ENCODE data around the gene TOM1L1. TPM values are rescaled to one million over a fixed set of nuclear protein-coding genes. Genes with fewer than 3 reads are reported as not detected.

The TOM1L1 gene
- total RNA-seq, 4 donors from 2014 or later: 7.1 to 103 (median 55.4) TPM

GRCh38 chr17:54937018-54937417, 36.4 kb downstream of the TOM1L1 start:
- H3K27ac ChIP-seq: no peak overlapping the region
- TF ChIP-seq POLR2A (IDR thresholded peaks at IDR 0.05): no peak
- TF ChIP-seq, protein P1, sequence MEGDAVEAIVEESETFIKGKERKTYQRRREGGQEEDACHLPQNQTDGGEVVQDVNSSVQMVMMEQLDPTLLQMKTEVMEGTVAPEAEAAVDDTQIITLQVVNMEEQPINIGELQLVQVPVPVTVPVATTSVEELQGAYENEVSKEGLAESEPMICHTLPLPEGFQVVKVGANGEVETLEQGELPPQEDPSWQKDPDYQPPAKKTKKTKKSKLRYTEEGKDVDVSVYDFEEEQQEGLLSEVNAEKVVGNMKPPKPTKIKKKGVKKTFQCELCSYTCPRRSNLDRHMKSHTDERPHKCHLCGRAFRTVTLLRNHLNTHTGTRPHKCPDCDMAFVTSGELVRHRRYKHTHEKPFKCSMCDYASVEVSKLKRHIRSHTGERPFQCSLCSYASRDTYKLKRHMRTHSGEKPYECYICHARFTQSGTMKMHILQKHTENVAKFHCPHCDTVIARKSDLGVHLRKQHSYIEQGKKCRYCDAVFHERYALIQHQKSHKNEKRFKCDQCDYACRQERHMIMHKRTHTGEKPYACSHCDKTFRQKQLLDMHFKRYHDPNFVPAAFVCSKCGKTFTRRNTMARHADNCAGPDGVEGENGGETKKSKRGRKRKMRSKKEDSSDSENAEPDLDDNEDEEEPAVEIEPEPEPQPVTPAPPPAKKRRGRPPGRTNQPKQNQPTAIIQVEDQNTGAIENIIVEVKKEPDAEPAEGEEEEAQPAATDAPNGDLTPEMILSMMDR (IDR thresholded peaks at IDR 0.05): no peak
- no peak for TF ChIP-seq EP300 (IDR thresholded peaks at IDR 0.05; ENCODE audit: low read depth)
- no peak for TF ChIP-seq POLR2AphosphoS5 (IDR thresholded peaks at IDR 0.05)
- intact Hi-C loops (cut with DNase I; ENCODE audit: low total_unique reads): no loop called here
- no peaks in the 10 kb centered on the region for H3K9me3 ChIP-seq
- DNase-seq: no peak
- peaks cover 0 to 4% (median 0%) of the 10 kb centered on the region in 4 donors for H3K36me3 ChIP-seq
- peaks cover 0 to 20% (median 7%) of the 10 kb centered on the region in 4 donors for H3K4me1 ChIP-seq
- in situ Hi-C loops (cut with MboI; ENCODE audit: low pct_ligation_motif_present in 1 of 4, low pct_unique_long_range_greater_than_20kb in 1 of 4, low sequenced_read_pairs in 3 of 4): no loop called here
- WGBS, 2 donors (ENCODE audit: low coverage in 1 of 2): 64 to 79% methylated on average over 3 to 5 of the region's 5 CpGs
- H3K27me3 ChIP-seq: no peaks in the 10 kb centered on the region
- no peak overlapping the region for H3K4me3 ChIP-seq

DNA sequence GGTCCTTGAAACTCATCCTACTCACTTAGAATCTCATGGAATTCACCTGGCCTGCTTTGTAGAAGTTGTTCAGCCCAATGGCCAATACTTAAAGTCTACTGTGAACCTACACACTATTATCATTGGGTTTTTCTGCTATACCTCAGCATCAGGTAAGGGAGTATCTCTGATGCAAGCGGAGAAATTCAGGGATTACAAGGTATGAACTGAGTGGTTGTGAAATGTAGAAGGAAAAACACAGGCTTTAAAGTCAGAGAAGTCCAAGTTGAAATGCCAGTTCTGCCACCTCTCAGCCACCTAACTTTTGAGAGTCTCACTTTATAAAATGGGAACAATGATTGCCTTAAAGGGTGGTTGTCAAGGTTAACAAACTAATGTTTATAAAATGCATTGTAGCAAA, 36.8 kb downstream of the TOM1L1 start:
- WGBS, 2 donors (ENCODE audit: low coverage in 1 of 2): 97 to 100% methylated on average over 1 of the region's 1 CpG
- in situ Hi-C loops (cut with MboI; ENCODE audit: low pct_ligation_motif_present in 1 of 4, low pct_unique_long_range_greater_than_20kb in 1 of 4, low sequenced_read_pairs in 3 of 4) (no loop called here), intact Hi-C loops (cut with DNase I; ENCODE audit: low total_unique reads) (no loop called here)
- no peak for DNase-seq
- Histone ChIP-seq H3K4me3 (no peak overlapping the region), H3K27me3 (no peaks in the 10 kb centered on the region), H3K27ac (no peak overlapping the region), H3K36me3 (peaks cover 0 to 4% (median 0%) of the 10 kb centered on the region in 4 donors), H3K4me1 (peaks cover 0 to 20% (median 7%) of the 10 kb centered on the region in 4 donors), H3K9me3 (no peaks in the 10 kb centered on the region)
- TF ChIP-seq EP300 (IDR thresholded peaks at IDR 0.05; ENCODE audit: low read depth) (no peak), POLR2A (IDR thresholded peaks at IDR 0.05) (no peak), POLR2AphosphoS5 (IDR thresholded peaks at IDR 0.05) (no peak)
- TF ChIP-seq, protein P1 (IDR thresholded peaks at IDR 0.05): no peak

- Histone ChIP-seq H3K36me3 (peaks cover 0 to 4% (median 0%) of the 10 kb centered on the region in 4 donors), H3K4me3 (no peak overlapping the region), H3K9me3 (no peaks in the 10 kb centered on the region), H3K27me3 (no peaks in the 10 kb centered on the region), H3K4me1 (no peaks in the 10 kb centered on the region), H3K27ac (no peak overlapping the region)
- no peak for DNase-seq
- no peak for TF ChIP-seq EP300 (IDR thresholded peaks at IDR 0.05; ENCODE audit: low read depth)
- no peak for TF ChIP-seq POLR2AphosphoS5 (IDR thresholded peaks at IDR 0.05)
- TF ChIP-seq POLR2A (IDR thresholded peaks at IDR 0.05): no peak
- TF ChIP-seq, protein P1 (IDR thresholded peaks at IDR 0.05): no peak
- intact Hi-C loops (cut with DNase I; ENCODE audit: low total_unique reads): no loop called here
- in situ Hi-C loops (cut with MboI; ENCODE audit: low pct_ligation_motif_present in 1 of 4, low pct_unique_long_range_greater_than_20kb in 1 of 4, low sequenced_read_pairs in 3 of 4): no loop called here
- 85 to 94% methylated on average over 1 of the region's 1 CpG for WGBS, 2 donors (ENCODE audit: low coverage in 1 of 2)
These were observed 40.6 kb downstream of the TOM1L1 start for GRCh38 chr17:54941285-54941684.

DNA sequence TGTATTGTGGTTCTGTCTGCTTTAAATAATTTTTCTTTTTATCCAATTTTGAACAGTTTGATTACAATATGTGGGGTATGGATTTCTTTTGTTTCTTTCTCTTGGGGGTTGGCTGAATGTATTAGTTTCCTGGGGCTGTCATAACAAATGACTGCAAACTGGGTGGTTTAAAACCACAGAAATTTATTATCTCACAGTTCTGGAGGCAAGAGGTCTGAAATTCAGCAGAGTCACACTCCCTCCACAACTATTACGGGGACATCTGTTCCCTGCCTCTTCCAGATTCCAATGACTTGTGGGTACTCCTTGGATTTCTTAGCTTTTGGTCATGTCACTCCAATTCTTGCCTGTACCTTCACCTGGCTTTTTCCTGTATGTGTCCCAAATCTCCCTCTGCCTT, 44.1 kb downstream of the TOM1L1 start:
- Histone ChIP-seq H3K36me3 (no peaks in the 10 kb centered on the region), H3K27ac (no peak overlapping the region), H3K9me3 (no peaks in the 10 kb centered on the region), H3K4me3 (no peak overlapping the region), H3K27me3 (no peaks in the 10 kb centered on the region), H3K4me1 (no peaks in the 10 kb centered on the region)
- no peak for TF ChIP-seq POLR2A (IDR thresholded peaks at IDR 0.05)
- no peak for TF ChIP-seq POLR2AphosphoS5 (IDR thresholded peaks at IDR 0.05)
- TF ChIP-seq, protein P1 (IDR thresholded peaks at IDR 0.05): no peak
- no peak for TF ChIP-seq EP300 (IDR thresholded peaks at IDR 0.05; ENCODE audit: low read depth)
- intact Hi-C loops (cut with DNase I; ENCODE audit: low total_unique reads) (no loop called here), in situ Hi-C loops (cut with MboI; ENCODE audit: low pct_ligation_motif_present in 1 of 4, low pct_unique_long_range_greater_than_20kb in 1 of 4, low sequenced_read_pairs in 3 of 4) (no loop called here)
- WGBS, 2 donors (ENCODE audit: low coverage in 1 of 2): 29 to 72% methylated on average over 1 of the region's 1 CpG
- no peak for DNase-seq

All from transverse colon (tissue), 4 donors.